ENCODE measurements around the gene BRMS1.

GRCh38 chr11:66289548-66290329 is 55.2 kb downstream of the BRMS1 start:
- TF ChIP-seq CTCF (conservative IDR thresholded peaks at IDR 0.05 in 1 of 2, IDR thresholded peaks at IDR 0.05 in 1 of 2; ENCODE audit: low read depth in 1 of 2, low read length in 2 of 2): no peak
- no peak for TF ChIP-seq EZH2 (IDR thresholded peaks at IDR 0.05; ENCODE audit: low read length, missing control alignments)
